T-helper 22 cell (primary cell): ENCODE measurements around the gene SECTM1.
"Not testable (repeated sequence)": the region's sequence is repeated elsewhere in the genome, so short reads cannot be mapped to it uniquely, and the experiment has no call there.

Source experiments
- DNase-seq: peaks from one replicate; pipeline ENCODE4 v3.0.0-alpha.2; 2020; ENCODE audit warnings: low read depth

The SECTM1 gene

GRCh38 chr17:82369211-82369610 lies 35.6 kb upstream of the SECTM1 start:
- no peak for DNase-seq

- no peak for DNase-seq
Measured at GRCh38 chr17:82367724-82368524, 34.4 kb upstream of the SECTM1 start.

GRCh38 chr17:82366749-82367148 lies 33.2 kb upstream of the SECTM1 start:
- no peak for DNase-seq

DNA sequence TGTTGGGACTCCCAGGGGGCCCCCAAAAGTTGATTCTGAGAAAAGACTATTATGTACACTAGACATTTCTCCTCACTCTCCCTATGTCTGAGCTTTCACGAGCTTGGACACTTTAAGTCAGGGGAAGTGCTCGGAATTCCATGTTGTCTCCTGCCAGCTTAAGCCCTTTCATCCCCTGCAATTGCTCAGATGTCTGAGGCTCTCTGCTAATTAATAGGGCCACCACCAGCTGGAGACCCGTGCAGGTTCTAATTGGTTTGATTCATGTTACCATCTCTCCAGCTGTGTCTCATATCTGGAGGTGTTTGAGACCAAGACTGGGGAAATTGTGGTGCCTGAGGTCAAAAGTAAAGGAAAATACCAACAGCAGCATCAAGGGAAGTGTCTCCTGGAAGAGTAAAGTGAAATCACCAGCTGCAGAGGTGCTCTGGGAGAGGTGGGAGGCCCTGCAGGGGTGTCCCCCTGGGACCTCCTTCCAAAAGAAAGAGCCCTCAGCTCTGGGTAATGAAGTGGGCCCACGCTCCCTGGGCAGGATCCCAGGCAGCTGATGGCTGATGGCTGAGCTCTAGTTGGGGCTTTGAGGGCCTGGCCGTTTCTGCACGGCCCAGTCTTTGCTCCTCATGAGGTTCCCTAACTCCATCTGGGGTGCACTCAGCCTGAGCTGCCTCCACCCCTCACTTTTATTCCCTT lies 32.2 kb upstream of the SECTM1 start:
- no peak for DNase-seq

DNA sequence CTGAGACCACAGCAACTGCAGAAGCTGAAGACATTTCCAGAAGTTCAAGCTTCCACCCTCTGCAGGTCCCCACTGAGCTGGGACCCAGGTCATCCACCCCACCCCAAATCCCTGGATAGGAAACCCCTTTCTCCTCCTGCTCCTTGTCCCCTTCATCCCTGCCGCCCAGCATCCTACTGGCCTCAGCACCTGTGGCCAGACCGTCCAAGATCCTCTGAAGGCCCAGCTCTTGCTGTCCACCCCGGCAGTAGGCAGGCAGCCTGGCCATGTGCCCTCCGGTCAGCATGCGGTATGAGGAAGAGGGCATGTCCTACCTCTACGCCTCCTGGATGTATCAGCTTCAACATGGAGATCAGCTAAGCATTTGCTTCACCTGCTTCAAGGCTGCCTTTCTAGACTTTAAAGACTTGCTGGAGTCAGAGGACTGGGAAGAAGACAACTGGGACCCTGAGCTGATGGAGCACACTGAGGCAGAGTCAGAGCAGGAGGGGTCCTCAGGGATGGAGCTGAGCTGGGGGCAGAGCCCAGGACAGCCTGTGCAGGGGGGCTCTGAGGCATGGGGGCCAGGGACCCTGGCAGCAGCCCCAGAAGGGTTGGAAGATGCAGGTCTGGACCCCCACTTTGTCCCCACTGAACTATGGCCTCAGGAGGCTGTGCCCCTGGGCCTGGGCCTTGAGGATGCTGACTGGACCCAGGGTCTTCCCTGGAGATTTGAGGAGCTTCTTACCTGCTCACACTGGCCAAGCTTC lies 28.5 kb upstream of the SECTM1 start:
- no peak for DNase-seq

DNA sequence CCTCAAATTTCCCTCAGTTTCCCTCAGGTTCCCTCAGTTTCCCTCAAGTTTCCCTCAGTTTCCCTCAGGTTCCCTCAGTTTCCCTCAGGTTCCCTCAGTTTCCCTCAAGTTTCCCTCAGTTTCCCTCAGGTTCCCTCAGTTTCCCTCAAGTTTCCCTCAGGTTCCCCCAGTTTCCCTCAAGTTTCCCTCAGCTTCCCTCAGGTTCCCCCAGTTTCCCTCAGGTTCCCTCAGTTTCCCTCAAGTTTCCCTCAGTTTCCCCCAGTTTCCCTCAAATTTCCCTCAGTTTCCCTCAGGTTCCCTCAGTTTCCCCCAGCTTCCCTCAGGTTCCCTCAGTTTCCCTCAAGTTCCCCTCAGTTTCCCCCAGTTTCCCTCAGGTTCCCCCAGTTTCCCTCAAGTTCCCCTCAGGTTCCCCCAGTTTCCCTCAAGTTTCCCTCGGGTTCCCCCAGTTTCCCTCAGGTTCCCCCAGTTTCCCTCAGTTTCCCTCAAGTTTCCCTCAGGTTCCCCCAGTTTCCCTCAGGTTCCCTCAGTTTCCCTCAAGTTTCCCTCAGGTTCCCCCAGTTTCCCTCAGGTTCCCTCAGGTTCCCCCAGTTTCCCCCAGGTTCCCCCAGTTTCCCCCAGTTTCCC lies 26.0 kb upstream of the SECTM1 start:
- DNase-seq, result not testable (repeated sequence)

DNA sequence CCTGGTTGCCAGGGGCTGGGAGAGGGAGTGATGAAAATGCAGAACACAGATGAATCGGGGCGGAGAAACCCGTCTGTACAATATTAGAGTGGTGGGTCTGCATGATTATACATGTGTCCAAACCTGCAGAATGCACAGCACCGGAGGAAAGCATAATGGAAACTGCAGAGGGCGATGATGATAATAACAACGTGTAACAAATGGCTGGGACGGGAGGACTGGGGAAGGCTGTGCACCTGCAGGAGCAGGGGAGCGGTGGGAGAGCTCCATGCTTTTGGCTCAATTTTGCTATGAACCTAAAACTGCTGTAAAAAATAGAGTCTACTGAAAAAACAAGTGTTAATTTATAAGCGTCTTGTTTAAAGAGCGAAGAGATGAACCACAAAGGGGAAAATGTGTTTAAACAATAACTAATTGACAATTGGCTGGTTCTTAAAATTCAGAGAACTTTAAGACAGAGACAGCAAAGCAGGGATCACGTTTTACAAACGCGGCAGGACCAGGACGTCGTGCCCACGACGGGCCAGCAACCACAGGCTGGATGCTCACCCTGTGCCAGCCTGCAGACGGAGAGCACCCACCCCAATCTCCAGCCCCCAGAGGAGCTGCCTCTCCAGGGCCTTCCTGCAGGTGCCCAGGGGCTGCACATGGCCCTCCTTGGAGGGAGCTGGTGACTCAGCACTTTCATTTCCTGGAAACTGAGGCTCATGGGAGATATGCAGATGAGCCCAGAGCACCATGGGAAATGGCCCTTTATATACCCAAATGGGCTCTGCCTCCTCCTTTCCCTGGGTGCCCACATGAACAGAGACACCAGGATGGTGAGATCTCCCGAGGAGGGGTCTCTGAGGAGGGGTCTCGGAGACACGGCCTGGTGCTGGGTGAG lies 25.1 kb upstream of the SECTM1 start, which contains the start of gene TEX19:
TEX19 (plus strand) TSS at position 783 of the 886 bp plus-strand sequence. CDS start 2,904 bp downstream, outside the sequence.
- DNase-seq, result no peak

DNA sequence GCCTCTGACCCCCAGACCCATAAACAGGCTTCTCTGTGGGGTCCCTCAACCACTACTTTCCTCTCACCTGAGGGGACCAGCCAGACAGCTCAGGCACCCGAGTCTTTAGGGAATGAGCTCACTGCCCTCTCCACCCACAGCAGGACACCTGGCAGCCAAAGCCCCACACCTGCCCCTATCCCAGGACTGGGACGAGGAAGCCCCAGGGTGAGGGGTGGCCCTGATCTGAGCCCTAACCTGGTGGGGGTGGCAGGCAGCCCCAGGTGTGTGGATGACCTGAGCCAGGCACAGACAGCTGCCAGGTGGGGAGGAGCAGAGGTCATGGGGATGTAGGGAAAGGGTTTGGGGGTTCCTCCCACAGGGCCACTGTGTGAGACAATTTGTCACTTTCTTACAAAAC lies 23.8 kb upstream of the SECTM1 start:
- DNase-seq, result no peak

DNA sequence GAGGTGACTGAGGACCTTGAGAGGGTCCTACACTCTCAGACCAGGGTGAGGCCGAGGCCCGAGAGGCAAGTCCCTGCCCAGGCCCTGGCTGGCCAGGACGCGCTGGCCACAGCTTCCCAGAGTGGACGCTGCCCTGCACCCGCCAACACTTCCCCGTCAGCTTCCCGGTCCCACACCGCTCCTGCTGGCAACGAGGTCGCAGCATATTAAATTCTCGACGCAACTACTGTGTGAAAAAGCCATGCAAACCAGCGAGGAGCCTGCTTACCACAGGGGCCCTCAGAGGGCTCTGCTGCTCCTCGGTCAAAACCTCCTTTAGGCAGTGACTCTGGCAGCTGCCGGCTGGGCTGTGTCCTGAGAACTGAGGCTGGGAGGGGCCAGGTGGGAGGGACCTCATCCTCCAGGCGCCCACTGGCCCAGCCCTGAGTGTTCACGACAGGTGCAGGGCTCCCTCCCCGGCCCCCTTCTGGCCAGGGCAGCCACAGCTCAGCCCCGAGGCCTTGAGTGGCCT lies 23.3 kb upstream of the SECTM1 start:
- DNase-seq, result no peak

GRCh38 chr17:82355770-82356427 lies 22.3 kb upstream of the SECTM1 start:
- DNase-seq, result no peak

DNA sequence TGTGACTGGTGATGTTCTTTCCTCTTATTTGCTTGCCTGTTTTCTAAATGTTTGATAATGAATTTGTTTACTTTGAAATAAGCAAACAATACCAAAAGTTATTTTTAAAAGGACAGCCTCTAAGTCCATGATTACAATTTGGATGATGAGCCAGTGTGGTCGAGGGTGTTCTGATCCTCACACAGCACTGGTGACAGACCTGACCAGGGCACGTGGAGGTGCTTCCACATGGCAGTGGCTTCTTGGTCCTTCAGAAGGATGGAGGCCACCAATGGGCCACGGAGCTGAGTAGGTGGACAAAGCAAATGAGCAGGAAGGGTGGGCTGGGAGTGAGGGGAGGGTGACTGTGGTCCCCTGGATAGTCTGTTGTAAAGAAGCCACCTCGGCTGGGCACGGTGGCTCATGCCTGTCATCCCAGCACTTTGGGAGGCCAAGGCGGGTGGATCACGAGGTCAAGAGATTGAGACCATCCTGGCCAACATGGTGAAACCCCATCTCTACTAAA lies 21.3 kb upstream of the SECTM1 start:
- DNase-seq, result no peak

DNA sequence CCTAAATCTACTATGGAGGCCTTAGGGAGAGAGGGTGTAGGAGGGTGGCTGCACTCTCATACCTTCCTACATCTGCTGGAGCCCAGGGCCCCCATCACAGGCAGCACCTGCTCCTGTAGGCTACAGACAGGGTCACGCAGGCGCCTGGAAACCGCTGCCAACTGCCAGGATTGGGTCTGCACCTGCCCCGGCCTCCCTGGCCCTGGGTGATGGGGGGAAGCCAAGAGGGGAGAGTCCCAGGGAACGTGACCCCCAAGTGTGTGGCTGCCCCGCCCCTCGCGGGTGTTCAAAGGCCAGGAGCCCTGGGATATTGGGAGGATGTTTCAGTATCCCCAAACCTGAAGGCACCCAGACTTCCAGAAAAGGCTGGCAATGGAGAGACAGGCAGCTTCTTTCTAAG lies 19.9 kb upstream of the SECTM1 start:
- DNase-seq, result no peak

DNA sequence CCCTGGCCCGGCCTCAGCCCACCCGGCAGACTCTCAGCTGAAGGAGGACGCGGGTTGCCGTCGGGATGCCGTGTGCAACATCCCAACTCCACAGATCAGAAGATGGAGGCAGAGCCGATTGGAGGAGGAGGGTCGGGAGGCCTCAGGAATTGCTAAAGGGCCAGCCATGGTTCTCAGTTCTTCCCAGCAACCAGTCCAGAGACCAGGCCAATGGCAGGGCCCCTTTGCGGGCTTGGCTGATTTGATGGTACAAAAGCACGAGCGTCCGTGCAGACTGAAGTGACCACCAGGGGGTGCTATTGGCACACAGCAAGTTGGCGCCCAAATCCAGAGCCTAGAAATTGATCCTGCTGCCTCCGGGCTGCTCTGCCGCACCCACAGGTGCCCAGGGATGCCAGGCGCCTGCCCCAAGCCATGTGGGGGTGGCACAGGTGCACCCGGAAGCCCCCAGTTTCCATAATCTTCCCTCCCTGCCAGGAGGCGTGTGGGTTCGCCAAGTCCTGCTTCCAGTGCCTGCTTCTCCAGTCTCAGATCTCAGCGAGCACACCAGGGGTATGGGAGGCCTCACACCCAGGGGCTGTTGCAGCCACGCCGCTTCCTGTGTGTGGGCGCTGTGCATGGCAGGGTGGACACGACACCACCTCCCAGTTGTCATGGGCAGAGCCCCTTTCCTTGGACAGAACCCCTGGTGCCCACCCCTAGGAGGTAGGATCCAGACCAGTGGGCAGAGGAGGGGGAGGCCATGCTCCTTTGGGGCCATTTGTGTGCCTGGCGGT lies 18.3 kb upstream of the SECTM1 start:
- DNase-seq, result peak; percentile 47

GRCh38 chr17:82351254-82351712 lies 17.7 kb upstream of the SECTM1 start:
- DNase-seq, result no peak

- DNase-seq, result no peak
Measured at GRCh38 chr17:82350182-82351030, 16.8 kb upstream of the SECTM1 start.

- DNase-seq, result no peak
Measured at GRCh38 chr17:82349287-82349701, 15.7 kb upstream of the SECTM1 start.

DNA sequence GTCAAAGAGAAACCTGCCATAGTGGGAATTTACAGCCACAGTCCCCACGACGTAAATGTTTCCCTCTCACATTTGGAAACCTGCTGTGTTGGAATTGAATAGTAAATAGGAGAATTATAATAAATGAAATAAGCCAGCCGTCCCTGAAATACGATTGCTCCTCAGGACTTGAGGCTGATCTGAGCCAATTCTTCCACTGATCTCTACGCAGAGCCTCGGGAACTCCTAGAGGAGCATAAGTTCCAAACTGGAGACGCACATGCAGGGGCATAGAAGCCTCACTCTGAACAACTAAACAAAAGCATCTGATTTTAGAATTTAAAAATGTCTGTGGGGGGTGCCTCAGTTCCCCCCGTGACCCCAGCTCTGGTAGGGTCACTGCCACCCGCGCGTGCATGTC lies 15.3 kb upstream of the SECTM1 start:
- DNase-seq, result no peak

DNA sequence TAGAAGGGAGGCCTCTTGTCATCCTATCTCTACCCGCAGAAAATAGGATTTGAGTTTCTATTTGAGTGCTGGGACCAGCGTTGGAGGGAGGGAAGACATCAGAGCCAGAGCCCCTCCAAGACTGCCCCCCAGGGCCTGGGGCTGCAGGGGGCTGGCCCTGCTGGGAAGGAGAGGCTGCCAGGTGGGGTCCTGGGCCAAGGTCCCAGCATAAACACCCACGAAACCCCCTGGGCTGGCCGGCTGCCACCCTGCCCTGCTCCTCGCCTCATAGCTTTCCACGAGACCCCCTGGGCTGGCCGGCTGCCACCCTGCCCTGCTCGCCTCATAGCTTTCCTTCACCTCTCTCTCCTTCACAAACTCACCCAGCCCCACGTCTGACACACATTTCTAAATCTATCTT lies 14.9 kb upstream of the SECTM1 start:
- DNase-seq, result no peak
